ENCODE data around the gene UTP25. TPM values are rescaled to one million over a fixed set of nuclear protein-coding genes. Genes with fewer than 3 reads are reported as not detected.
"Not testable (repeated sequence)": the region's sequence is repeated elsewhere in the genome, so short reads cannot be mapped to it uniquely, and the experiment has no call there.

UTP25 gene, protein sequence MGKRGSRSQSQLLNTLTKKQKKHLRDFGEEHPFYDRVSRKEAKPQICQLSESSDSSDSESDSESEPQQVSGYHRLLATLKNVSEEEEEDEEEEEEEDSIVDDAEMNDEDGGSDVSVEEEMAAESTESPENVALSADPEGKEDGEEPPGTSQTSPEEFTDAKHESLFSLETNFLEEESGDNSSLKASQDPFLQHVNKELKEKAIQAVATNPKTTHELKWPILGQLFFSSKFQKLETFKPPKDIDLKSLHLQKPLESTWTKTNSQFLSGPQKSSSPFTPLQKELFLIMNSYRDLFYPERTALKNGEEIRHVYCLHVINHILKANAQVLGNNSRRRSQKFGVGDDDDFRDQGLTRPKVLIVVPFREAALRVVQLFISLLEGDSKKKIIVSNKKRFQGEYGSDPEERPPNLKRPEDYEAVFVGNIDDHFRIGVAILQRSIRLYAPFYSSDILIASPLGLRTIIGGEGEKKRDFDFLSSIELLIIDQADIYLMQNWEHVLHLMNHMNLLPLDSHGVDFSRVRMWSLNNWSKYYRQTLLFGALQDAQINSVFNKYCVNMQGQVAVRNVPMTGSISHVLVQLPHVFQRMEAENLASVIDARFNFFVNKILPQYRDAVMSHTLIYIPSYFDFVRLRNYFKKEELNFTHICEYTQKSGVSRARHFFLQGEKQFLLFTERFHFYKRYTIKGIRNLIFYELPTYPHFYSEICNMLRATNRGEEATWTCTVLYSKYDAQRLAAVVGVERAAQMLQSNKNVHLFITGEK
- 7.0 and 9.1 TPM in 2 replicates for total RNA-seq

DNA sequence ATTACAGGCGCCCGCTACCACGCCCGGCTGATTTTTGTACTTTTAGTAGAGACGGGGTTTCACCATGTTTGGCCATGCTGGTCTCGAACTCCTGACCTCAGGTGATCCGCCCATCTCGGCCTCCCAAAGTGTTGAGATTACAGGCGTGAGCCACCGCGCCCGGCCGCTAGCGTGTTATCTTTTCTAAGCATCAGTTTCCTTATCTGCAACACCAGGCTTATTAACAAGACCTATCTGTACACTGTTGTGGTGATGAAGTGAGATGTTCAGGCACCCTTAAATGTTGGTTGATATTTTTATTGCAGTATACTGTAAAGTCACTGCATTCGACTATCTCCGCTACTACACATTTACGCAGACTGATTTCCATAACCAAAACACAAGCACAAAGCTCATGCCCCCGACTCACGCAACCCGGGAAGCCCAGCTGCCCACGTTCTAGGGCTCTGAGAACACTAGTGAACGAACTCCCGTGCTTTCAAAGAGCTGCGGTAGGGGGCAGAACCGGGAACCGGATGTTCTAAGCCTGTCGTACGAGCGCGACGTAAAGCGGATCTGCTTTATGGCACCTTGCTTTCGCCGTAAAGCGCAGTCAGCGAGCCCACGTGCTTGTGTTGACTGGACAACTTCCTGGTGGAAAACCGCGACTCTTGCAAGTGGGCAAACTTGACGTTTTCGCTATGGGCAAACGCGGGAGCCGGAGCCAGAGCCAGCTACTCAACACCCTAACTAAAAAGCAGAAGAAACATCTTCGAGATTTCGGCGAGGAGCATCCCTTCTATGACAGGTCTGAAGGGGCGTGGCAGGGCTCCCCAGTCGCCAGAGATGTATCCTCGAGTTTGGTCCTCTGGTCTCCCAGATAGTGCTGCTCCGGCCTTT is at the start of gene UTP25:
TSS of gene UTP25 (plus strand) at position 589 of the 879 bp plus-strand sequence. CDS start at position 681, 92 bp downstream.
- DNase-seq (ENCODE audit: extremely low read depth, low read depth, low spot score), result peak; percentile 95

DNA sequence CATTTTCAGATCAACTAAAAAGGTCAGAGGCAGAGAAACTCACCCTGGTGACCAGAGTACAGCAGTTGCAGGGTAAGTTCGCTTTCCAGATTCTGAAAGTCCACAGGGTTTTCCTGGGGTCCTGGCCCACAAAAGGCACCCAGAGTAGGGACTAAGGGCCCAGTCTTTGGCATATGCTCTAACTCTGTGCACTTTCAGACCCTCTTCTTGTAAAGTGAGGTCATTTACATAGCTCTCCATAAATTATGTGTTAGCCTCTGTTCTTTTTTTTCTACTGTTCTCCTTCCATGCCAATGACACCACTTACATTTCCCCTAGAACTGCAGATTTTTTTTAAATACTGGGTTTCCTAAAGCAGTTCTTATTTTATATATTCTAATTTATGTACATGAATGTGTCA is 49.7 kb upstream of the UTP25 start:
- no peak for DNase-seq (ENCODE audit: extremely low read depth, low read depth, low spot score)

DNA sequence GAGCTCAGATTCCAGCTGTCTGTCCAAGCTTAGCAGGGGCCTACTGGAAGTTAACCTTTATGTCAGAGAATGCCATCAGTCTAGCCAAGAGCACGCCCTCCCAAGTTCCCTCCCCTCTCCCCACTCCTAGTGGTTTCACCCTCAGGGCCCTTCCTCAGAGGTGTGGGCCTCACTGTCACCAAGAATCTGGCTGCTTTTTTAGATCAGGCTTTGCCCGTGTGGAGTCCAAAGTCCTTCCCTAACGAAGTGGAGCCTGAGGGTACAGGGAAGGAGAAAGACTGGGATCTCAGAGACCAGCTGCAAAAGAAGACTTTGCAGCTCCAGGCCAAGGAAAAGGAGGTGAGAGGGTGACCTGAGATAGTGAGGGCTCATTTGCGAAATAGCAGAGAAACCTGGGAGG is 47.5 kb upstream of the UTP25 start:
- no peak for DNase-seq (ENCODE audit: extremely low read depth, low read depth, low spot score)

DNA sequence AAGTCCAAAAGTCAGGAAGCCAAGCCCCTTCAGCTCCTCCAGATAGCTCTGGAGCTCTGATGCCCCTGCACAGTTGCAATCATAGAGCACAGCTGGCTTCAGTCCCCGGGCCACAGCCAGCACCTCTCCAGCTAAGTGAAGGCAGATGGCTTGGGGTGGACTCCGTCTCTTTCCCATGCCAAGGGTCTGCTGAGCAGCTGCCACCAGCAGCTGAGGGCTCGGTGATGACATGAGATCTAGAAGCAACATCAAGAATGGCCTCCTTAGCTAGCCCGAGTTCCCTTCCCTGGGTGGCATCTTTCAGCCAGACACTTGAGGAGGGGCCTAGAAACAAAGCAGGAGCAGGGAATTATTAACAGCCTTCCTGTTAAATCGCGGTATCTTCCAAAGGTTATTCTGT is 44.4 kb upstream of the UTP25 start:
- no peak for DNase-seq (ENCODE audit: extremely low read depth, low read depth, low spot score)

DNA sequence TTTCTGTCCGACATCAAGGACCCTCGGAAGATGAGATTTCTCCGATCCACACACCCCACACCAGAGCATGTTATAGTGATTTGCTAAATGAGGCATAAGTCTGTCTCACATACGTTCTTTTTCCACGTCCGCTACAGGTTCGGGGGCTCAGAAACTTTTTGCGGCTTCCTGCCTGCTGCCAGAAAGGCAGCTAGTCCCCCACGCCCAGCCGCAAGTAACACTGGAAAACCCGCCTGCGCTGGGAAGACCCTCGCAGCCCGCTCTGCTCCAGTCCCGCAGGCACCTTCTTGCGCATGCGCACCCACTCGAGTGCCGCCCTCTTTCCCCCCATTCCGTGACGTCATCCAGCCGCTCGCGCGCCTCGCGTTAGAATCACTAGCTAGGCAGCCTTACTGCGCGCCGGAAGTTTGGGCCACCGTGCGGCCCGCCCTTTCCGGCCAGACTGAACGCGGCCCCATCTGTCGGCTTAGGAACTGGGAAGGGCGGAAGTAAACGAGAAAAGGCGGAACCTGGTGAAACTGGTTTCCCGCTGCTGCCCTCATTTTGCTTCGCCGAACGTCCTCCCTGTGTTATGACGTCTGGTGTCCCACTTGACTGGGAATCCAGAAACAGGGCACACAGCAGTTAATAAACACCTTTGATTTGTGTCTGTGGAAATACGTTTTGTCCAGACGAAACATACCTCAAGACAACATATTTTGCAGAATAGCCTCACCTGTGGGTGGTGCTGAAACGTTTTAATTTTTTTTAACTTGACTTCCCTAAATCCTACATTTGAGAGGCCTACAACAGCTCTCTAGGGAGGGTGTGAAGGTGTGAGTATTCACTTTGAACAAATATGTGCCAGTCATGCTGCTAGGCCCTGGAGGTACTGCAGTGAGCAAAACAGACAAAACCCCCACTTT is 43.3 kb upstream of the UTP25 start, which contains the start of gene C1orf74:
TSS of gene C1orf74 (minus strand) at position 295 of the 905 bp plus-strand sequence. CDS start 925 bp downstream, outside the sequence.
- peak; percentile 82 for DNase-seq (ENCODE audit: extremely low read depth, low read depth, low spot score)

DNA sequence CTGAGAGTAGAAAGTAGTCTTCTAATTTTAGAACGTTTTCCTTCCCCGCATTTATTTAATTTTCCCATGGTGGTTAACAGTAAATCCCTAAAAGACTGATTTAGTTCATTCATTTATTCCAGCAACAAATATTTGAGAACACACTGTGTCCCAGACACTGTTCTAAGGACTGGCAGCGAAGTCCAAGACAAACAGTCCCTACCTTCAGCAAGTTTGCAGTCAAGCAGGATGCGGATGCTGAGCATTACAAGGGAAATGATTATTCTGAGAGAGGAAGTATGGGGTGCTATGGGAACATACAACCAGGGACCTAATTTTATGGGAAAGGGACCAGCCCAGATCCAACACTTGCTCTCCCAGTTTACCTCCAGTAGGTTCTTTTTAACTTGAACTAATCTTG is 42.2 kb upstream of the UTP25 start:
- no peak for DNase-seq (ENCODE audit: extremely low read depth, low read depth, low spot score)

DNA sequence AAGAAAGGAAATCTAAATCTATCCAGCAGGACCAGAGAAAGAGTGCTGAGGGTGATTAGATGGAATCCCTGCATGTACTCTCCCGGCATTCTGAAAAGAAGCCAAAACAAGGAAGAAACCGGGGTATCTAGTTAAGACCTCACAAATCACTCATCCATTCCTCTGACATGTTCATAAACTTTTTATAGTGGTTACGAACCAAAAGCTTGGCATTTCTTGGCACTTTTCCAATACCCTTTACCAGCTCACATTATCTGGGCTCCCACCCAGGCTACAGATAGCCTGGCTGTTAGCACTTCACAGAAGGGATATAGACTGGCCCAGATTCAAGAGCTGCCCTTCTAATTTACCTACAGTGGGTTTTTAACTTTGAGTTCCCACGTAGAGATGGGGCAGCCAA is 41.6 kb upstream of the UTP25 start:
- no peak for DNase-seq (ENCODE audit: extremely low read depth, low read depth, low spot score)

DNA sequence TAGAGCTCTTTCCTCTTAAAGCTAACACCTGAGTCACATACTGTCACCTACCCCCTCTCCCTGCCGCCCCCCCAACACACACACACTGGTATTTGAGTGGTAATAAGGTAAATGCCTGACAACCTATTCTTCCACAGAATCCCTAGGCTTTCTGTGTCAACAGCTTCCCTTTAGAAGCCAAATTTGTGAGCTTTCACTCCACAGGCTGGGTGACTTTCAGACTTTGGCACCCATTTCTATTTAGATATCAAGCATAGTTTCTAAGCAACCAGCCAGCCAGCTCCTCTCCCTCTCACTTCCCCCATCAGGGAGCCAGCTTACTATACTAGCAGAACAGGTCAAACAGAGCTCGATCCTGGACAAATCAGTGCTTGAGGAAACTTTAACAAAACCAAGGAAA is 40.2 kb upstream of the UTP25 start:
- DNase-seq (ENCODE audit: extremely low read depth, low read depth, low spot score), result no peak

DNA sequence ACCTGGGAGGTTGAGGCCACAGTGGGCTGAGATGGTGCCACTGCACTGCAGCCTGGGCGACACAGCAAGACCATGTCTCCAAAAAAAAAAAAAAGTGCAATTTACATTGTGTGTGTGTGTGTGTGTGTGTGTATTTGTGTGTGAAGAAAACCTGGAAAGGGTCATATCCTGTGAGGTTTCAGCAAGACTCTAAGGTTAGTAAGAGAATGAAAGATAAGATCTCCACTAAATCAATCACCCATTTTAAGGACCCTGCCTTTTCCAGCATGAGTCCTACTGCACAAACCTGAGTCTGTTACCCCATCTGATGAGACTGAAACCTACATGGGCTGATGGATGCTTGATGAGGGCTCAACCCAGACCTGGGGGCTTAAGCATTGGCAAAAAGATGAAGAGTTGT is 38.5 kb upstream of the UTP25 start:
- DNase-seq (ENCODE audit: extremely low read depth, low read depth, low spot score), result no peak

DNA sequence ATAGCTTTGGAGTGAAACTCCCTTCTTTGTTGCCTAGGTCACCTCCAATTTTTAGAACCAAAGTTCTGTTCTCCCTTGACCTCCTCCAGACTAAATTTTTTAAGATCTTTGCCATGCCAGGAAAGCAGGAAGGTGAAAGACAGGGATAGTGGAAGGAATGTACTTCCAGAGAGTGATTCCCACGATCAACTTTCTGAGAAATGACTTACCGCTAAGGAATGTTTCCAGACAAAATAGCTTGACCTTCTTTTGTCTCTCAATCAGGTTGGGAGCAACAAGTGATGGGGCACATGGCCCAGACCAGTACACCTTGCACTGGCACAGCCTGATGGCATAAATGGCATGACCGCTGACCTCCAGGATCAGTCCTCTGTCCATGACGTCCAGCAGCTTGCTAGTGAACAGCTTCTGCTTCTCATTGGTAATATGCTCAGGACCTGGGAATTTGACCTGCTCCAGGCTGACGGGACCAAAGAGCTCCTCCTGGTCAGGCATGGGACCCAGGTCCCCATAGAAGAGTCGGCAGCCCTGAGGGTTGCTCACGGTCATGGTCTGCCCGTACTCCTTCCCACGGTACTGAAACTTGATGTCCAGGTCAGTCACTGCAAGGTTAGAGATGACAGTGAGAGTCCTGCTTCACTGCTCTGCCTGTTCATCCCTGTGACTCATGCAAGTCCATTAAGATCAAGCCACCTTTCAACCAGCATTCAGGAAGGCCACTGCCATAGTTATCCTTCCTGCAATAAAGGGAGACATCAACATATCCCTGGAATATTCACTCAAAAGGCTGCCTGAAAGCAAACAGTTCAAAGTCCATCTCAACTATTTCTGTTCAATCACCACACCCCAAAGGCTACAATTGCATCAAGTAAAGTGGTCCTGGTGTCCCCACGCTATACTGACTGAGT is 37.2 kb upstream of the UTP25 start:
- no peak for DNase-seq (ENCODE audit: extremely low read depth, low read depth, low spot score)

DNA sequence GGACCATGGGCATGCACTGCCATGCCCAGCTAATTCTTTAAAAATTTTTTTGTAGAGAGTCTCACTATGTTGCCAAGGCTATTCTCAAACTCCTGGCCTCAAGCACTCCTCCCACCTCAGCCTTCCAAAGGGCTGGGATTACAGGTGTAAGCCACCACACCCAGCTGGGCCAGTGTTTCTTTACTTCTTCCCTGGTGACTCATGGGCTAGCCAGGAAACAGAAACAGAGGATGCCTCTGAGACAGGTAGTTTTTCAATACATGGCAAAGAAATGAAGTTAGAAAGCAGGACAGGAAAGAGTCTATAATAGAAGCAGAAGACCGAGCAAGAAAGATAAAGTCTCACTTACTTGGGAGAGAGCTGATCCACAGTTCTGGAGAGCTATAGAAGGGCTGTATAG is 35.9 kb upstream of the UTP25 start:
- DNase-seq (ENCODE audit: extremely low read depth, low read depth, low spot score), result no peak

DNA sequence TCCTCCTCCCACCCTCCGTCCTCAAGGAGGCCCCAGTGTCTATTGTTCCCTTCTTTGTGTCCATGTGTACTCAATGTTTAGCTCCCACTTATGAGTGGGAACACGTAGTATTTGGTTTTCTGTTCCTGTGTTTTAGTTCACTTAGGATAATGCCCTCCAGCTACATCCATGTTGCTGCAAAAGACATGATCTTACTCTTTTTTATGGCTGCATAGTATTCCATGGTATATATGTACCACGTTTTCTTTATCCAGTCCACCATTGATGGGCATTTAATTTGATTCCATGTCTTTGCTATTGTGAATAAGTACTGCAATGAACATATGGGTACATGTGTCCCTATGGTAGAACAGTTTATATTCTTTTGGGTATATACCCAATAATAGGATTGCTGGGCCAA is 34.1 kb upstream of the UTP25 start:
- DNase-seq (ENCODE audit: extremely low read depth, low read depth, low spot score), result not testable (repeated sequence)

DNA sequence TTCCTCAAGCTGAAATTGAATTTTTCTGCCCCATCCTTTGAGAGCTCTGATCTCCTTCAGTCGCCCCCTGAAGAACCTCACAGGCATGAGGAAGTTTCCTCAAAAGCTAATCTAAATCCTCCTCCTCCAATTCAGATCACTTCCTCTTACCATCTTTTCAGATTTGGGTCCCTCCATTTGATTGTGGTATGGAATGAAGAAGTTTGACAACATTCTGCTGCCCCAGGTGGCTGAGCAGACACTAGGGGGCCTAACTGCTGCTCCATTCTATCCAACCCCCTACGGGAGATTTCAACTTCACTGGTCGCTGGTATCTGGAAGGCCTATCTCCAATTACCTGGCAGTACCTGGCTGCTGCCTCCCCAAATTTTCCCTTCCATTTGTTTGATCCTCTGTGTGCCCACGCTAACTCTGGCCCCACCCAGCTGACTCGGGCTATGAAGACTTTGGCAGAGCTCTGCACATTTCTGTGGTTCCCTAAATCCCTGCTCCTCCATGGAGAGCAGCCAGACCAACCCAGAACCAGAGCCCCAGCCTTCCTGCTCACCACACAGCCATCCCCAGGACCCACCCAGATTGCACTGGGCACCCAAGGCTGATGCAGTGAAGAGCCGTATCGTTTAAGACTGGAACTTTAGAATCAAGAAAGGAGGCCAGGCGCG is 29.7 kb upstream of the UTP25 start:
- no peak for DNase-seq (ENCODE audit: extremely low read depth, low read depth, low spot score)

DNA sequence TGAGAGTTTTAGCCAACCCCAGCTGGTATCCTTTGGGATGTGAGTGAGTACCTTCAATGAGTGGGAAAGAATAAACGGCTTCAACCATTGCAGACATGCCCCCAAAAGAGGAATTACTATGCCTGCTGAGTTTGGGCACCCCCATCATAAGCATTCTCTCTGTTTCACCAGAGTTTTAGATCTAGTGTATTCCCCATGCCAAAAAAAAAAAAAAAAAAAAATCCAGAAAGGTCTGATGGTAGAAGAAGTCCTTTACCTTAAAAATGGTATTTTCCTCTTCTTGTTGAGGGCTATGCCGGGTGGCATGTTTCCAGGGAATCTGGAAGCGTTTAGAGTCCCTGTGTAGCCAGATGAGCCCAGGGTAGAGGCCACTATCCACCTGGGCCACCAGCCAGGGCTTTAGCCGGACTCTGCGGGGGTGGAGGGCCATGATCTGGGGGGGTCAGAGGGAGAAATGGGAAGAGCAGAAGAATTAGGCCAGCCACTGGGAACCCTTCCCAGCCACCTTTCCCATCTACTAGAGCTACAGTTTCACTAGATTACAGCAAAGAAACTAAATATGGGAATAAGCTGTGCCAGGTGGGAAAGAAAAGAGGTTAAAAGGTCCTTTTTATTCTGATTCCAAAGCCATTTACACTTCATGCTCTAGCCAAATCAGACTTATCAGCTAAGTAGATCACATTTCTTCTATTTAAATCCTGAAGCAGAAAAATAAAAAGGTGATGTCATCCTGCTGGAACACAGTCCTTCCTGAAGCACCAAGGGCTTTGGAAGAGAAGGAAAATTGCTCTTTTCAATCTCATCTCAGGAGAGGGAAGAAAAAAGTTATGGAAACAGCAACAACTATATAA is 26.6 kb upstream of the UTP25 start:
- DNase-seq (ENCODE audit: extremely low read depth, low read depth, low spot score), result no peak

DNA sequence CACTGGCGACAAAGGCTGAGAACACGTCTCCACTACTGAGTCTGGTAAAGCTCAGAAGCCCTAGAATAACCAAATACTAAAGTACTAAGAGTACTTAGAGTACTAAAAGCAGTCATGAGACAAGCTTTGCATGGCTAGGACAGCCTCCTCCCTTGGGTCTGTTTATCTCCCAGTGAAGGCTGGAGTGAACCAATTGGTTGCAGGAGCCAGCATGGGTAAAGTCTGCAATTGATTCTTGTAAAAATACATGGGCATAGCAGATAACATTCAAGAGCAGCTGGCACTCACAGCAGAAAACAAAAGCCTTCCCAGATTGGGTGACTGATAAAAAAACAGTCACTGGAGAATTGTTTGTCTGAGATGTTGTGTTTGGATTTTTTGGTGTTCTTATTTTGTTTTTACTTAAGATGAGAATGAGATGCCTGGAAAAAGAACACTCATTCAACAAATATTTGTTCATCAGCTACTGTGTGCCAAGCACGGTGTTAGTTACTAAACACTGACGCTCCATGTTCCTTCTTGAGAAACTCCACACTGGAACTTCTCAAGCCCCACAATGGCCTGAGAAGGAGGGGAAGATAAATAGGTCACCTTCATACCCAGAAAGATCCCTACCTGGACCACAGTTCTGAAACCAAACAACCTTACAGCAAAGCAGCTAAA is 25.5 kb upstream of the UTP25 start:
- DNase-seq (ENCODE audit: extremely low read depth, low read depth, low spot score), result no peak

DNA sequence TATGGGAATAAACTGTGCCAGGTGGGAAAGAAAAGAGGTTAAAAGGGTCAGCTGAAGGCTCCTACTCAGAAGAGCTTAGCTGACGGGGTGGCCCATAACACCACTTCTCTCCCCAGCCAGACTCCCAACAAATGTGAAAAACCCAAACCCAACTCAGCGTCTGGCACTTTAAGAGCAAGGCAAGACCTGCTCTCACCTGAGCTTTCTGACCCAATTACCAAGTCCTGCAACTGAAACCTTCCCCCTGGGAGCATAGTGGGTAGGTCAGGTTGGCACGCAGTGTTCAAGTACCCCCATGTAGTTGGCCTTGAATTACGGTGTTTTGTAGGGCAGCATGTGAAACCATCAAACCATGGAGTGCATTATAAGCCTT is 25.0 kb upstream of the UTP25 start:
- no peak for DNase-seq (ENCODE audit: extremely low read depth, low read depth, low spot score)

DNA sequence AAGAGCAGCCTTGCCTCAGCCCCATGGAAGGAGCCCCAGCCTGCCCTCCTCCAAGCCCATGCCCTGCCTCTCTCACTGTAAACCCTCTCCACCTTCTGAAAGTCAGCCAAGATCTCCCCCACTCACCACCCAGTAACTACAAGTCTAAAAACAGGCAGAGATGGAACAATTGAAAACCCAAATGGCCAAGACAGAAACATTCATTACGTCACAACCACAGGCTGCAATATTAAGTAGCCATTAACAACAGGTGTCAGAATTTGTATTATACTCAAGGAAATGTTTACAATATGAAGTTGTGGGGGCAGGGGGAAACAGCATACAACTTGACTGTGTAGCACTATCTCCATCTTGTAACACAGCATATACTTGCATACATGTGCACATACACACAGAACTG is 24.2 kb upstream of the UTP25 start:
- DNase-seq (ENCODE audit: extremely low read depth, low read depth, low spot score), result no peak
